ENCODE results near the gene IL1R1. TPM values are rescaled to one million over a fixed set of nuclear protein-coding genes. Genes with fewer than 3 reads are reported as not detected.

IL1R1 gene
- total and polyA plus RNA-seq, 2 of the 4 experiments (the other 2 are of a cell fraction): 6.5 to 13.8 TPM

DNA sequence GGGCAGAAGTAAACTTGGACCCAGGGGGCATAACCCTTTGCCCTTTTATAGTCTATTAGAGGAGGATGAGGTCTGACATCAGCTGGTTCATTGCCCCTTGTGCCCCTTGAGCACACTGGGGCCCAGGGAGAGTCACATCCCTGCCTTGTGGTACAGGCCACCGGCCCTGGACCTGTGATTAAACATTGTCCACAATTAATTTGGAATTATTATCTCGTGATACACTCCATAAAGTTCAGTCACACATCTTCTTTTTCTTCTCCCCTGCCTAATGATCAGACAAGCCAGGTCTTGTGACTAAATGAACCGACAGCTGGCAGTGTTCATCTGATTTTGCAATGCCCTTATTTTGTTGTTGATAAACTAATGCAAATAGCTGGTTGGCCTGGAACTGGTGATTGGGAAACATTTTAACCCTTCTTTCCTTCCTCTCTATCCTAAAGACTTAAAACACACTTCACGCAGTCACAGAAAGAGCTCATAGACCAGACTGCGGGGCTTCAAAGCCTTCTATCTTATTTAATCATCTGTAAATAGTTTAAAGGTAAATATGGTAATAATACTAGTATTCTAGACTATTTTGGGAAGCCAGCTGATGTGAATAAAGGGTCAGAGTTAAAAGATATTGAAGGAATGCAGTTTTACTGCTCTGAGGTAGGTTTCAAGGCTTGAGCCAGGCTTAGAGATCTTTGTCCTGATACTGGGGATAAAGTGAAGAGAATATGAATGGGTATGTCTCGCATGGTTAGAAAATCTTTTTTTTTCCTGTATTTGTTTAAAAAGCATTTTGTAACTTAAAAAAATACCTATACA lies 13.4 kb downstream of the IL1R1 start:
- BruUV-seq (replicated peaks): no TSS peak
- H2AFZ ChIP-seq (replicated peaks; ENCODE audit: low read length, poor library complexity): no peak overlapping the region
- peak overlapping the region; percentile 55; the same call in 1 of the 3 replicates for H2BK15ac ChIP-seq (ENCODE audit: low read depth, low read length)
- H3K4me3 ChIP-seq (ENCODE audit: insufficient read depth, low read depth, low read length): no peak overlapping the region
- CTCF ChIA-PET: interaction anchor here (1.1 to 2.4 kb wide), 3 partner anchors 11 to 136 kb away, joined by 3 to 9 read pairs (median 6); no protein-coding TSS in a partner anchor
- H3K36me3 ChIP-seq (ENCODE audit: control insufficient read depth, insufficient read depth, low read length): peaks cover 58% of the 10 kb centered on the region
- H2AK9ac ChIP-seq (replicated peaks; ENCODE audit: low read depth, low read length, poor library complexity): peak overlapping the region; percentile 60
- no peak overlapping the region for H3K56ac ChIP-seq (ENCODE audit: extremely low read depth, insufficient read depth, low read length)
- H4K5ac ChIP-seq (ENCODE audit: low read depth, low read length): peak overlapping the region; percentile 42; the same call in 1 of the 2 replicates
- peak overlapping the region; percentile 95 for H2AK5ac ChIP-seq (ENCODE audit: low read depth, low read length)
- ATAC-seq (ENCODE audit: low read depth) (peak; percentile 78), DNase-seq (peak; percentile 69)
- dilution Hi-C loops (cut with HindIII; ENCODE audit: low sequenced_read_pairs, unreplicated experiment) (loop anchor here (25.0 kb wide), 1 partner anchor 144 kb away; no protein-coding TSS in a partner anchor), intact Hi-C loops (cut with micrococcal nuclease) (no loop called here), in situ Hi-C loops (cut with MboI; ENCODE audit: low sequenced_read_pairs) (no loop called here)
- peak overlapping the region; percentile 92 for H3K27ac ChIP-seq (ENCODE audit: insufficient read depth, low read length)
- no peaks in the 10 kb centered on the region for H4K20me1 ChIP-seq (ENCODE audit: insufficient read depth, low read length)
- peak overlapping the region; percentile 90; the same call in 1 of the 2 replicates for H2BK120ac ChIP-seq (ENCODE audit: low read depth, low read length)
- H4K91ac ChIP-seq (ENCODE audit: insufficient read depth, low read depth, low read length): peak overlapping the region; percentile 6; the same call in 1 of the 2 replicates
- peaks cover 2% of the 10 kb centered on the region; the same call in 1 of the 2 replicates for H3K9me3 ChIP-seq (ENCODE audit: control insufficient read depth, insufficient read depth, low read length)
- peaks cover 15% of the 10 kb centered on the region for H3K4me1 ChIP-seq (ENCODE audit: control insufficient read depth, insufficient read depth, low read length)
- H2BK20ac ChIP-seq (ENCODE audit: low read depth, low read length): peak overlapping the region; percentile 47; the same call in 1 of the 2 replicates
- peaks cover 9 to 24% of the 10 kb centered on the region in 2 experiments for H3K79me1 ChIP-seq (ENCODE audit: low read depth in 1 of 2, low read length in 2 of 2)
- POLR2A ChIA-PET (ENCODE audit: unreplicated experiment): no interaction called here
- peak overlapping the region; percentile 21 to 44; a peak in 3 of 4 replicates for H4K8ac ChIP-seq (ENCODE audit: low read depth in 2 of 2, low read length in 2 of 2)
- peak overlapping the region; percentile 28 for H2BK5ac ChIP-seq (ENCODE audit: low read depth, low read length, poor library complexity, severe bottlenecking)
- H3K18ac ChIP-seq (ENCODE audit: low read depth, low read length): peak overlapping the region; percentile 58; the same call in 1 of the 2 replicates
- H3K9me1 ChIP-seq (ENCODE audit: insufficient read depth, low read length): peaks cover 4% of the 10 kb centered on the region; the same call in 1 of the 2 replicates
- H3K14ac ChIP-seq (replicated peaks; ENCODE audit: low read depth, low read length): peak overlapping the region; percentile 89; the same call in 1 of the 2 replicates
- H3K4me2 ChIP-seq (ENCODE audit: low read depth, low read length): peak overlapping the region; percentile 13; the same call in 1 of the 2 replicates
- peak overlapping the region; percentile 56; the same call in 1 of the 2 replicates for H3K23ac ChIP-seq (ENCODE audit: low read depth, low read length)
- peak overlapping the region; percentile 44; the same call in 1 of the 2 replicates for H3K9ac ChIP-seq (ENCODE audit: low read depth, low read length)
- H3K4ac ChIP-seq (ENCODE audit: low read depth, low read length): peak overlapping the region; percentile 82
- TF ChIP-seq CEBPB (IDR thresholded peaks at IDR 0.05; ENCODE audit: low read depth, low read length) (peak; percentile 70), BHLHE40 (IDR thresholded peaks at IDR 0.05; ENCODE audit: low read depth, low read length) (peak; percentile 57; the same call in 1 of the 2 replicates), SMC3 (IDR thresholded peaks at IDR 0.05; ENCODE audit: low read depth, low read length) (no peak), MAFK (IDR thresholded peaks at IDR 0.05; ENCODE audit: low read depth, low read length) (no peak)
- WGBS, 2 experiments (ENCODE audit: extremely low coverage in 2 of 2, insufficient read length in 1 of 2): no CpG with 5 or more reads among the region's 6 CpGs
- no peaks in the 10 kb centered on the region for H3K27me3 ChIP-seq (ENCODE audit: control insufficient read depth, insufficient read depth, low read length)

Data from IMR-90 (cell line).